Measurements from ENCODE around the gene ZFP57.

DNA sequence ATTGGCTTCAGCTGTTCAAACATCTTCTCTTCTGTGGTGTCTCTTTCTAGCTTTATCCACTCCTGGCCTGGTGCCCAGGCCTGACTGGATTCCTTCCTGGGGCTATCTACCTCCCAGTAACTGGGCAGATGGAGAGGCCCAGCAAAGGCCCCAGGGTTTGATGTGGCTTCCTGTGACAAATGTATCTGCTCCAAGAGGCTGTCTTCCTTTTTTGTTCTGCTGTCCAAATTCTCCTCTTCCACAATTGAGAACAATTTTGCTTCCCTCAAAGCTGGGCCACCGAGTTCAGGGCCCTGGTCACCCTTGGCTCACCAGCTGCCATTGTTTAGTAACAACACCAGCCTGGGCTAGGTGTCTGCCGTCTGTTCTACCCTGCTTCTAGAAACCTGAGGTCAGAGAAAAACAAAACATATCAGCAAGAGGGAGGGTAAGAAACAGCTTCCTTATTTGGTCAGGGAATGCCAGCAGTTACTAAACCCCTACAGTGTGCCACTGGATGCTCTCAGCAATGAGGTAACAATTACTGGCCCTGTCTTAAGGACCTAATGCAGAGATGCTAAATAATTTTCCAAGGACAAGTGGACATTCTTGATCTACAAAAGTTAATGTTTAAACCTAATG lies 3.9 kb downstream of the ZFP57 start:
- TF ChIP-seq POLR2AphosphoS5 (IDR thresholded peaks at IDR 0.05) (no peak), CTCF (IDR thresholded peaks at IDR 0.05) (no peak), POLR2A (IDR thresholded peaks at IDR 0.05; ENCODE audit: low read depth) (no peak), EP300 (IDR thresholded peaks at IDR 0.05) (no peak)

Measured in esophagus muscularis mucosa (tissue), 4 donors.